A549 (cell line): ENCODE measurements around the gene GRID1. TPM values are rescaled to one million over a fixed set of nuclear protein-coding genes. Genes with fewer than 3 reads are reported as not detected.

Experiments
- ATAC-seq, 2 experiments: fragments of 200-7000 bp in 1 of 2; fragments of >200 bp in 1 of 2; cut with Nextera tagmentation in 1 of 2; cut with Tn5 transposase in 1 of 2; 3 replicates each; pipeline versions ENCODE4 v1.8.0 to v1.9.1; 2018 to 2020; ENCODE audit warnings: mild to moderate bottlenecking in 1 of 2, moderate library complexity in 1 of 2
- CTCF ChIA-PET: fragments of 300-600 bp; sonication (Branson Sonifier 250); formaldehyde crosslinking; extraction: SDS; loops from one replicate; lab custom pipeline; 2021; ENCODE audit warnings: antibody characterized with exemption, inconsistent platforms; lab: Yijun Ruan, JAX
- POLR2A ChIA-PET: fragments of 350-600 bp; formaldehyde crosslinking; extraction: SDS; loops from one replicate; lab custom pipeline; 2021; ENCODE audit warnings: antibody characterized with exemption, inconsistent platforms; lab: Yijun Ruan, JAX
- DNase-seq, 2 experiments: peaks; one replicate each; pipeline versions ENCODE4 v3.0.0 to v3.0.0-alpha.2; 2011 to 2016; ENCODE audit warnings: low read depth in 1 of 2, low spot score in 1 of 2
- FAIRE-seq: peaks from 2 replicates; lab custom pipeline; 2011; peaks lifted over from hg19 to GRCh38; lab: Jason Lieb, UNC
- H3K27ac ChIP-seq, 2 experiments: fragments of >200 bp; sonication (Bioruptor Twin); formaldehyde crosslinking; 3 replicates each; pipeline ENCODE4 v1.5.1; 2016 to 2017
- H3K4me1 ChIP-seq: fragments of >200 bp; sonication (Bioruptor Twin); formaldehyde crosslinking; 3 replicates; pipeline ENCODE4 v1.6.1; 2016
- H3K4me2 ChIP-seq: fragments of >200 bp; sonication (Bioruptor Twin); formaldehyde crosslinking; 3 replicates; pipeline ENCODE4 v1.6.1; 2016
- H3K4me3 ChIP-seq: fragments of >200 bp; sonication (Bioruptor Twin); formaldehyde crosslinking; 3 replicates; pipeline ENCODE4 v1.5.1; 2016
- H3K9me3 ChIP-seq: fragments of >200 bp; sonication (Bioruptor Twin); formaldehyde crosslinking; 3 replicates; pipeline ENCODE4 v1.6.1; 2016
- CBX8 ChIP-seq: fragments of 200-600 bp; sonication (generic); IDR thresholded peaks from 2 replicates; pipeline ENCODE4 v1.6.1; 2016
- CHD4 ChIP-seq: fragments of 200-600 bp; sonication (generic); IDR thresholded peaks from 2 replicates; pipeline ENCODE4 v1.6.1; 2016; ENCODE audit warnings: antibody characterized with exemption, mild to moderate bottlenecking, borderline replicate concordance
- EHMT2 ChIP-seq: fragments of 200-600 bp; sonication (generic); IDR thresholded peaks from 2 replicates; pipeline ENCODE4 v1.6.1; 2016; ENCODE audit warnings: antibody characterized with exemption, low read depth, mild to moderate bottlenecking, moderate library complexity
- ESRRA ChIP-seq: fragments of 150-350 bp; IDR thresholded peaks from 2 replicates; pipeline ENCODE4 v1.6.1; 2014; ENCODE audit warnings: mild to moderate bottlenecking, low read length, borderline replicate concordance
- FOSB ChIP-seq: fragments of 250-450 bp; sonication (Bioruptor Pico); IDR thresholded peaks from 2 replicates; pipeline ENCODE4 v1.5.0; 2020; ENCODE audit warnings: mild to moderate bottlenecking, moderate library complexity
- HES2 ChIP-seq: fragments of >200 bp; sonication (Bioruptor Twin); formaldehyde crosslinking; IDR thresholded peaks from 2 replicates; pipeline ENCODE4 v1.6.1; 2016
- HOXB13 ChIP-seq: fragments of 250-450 bp; sonication (Bioruptor Pico); IDR thresholded peaks from 2 replicates; pipeline ENCODE4 v1.5.0; 2020; ENCODE audit warnings: low read depth, mild to moderate bottlenecking, moderate library complexity
- JUNB ChIP-seq: fragments of >200 bp; sonication (Bioruptor Twin); formaldehyde crosslinking; IDR thresholded peaks from 2 replicates; pipeline ENCODE4 v1.6.1; 2016
- MAZ ChIP-seq: fragments of 150-350 bp; IDR thresholded peaks from 2 replicates; pipeline ENCODE4 v1.6.1; 2014; ENCODE audit warnings: antibody characterized with exemption, low read depth, low read length, borderline replicate concordance
- MYC ChIP-seq: IDR thresholded peaks from 2 replicates; pipeline ENCODE4 v1.6.1; 2012; ENCODE audit warnings: mild to moderate bottlenecking, inconsistent platforms, low read length, improper control_type of control experiment, borderline replicate concordance
- NR3C1 ChIP-seq: fragments of >200 bp; sonication (Bioruptor Twin); formaldehyde crosslinking; IDR thresholded peaks from 3 replicates; pipeline ENCODE4 v1.6.1; 2017
- PHF8 ChIP-seq: fragments of 200-600 bp; sonication (generic); IDR thresholded peaks from 2 replicates; pipeline ENCODE4 v1.6.1; 2016; ENCODE audit warnings: low read depth, mild to moderate bottlenecking, antibody characterized with exemption, moderate library complexity, borderline replicate concordance
- POLR2A ChIP-seq: IDR thresholded peaks from 2 replicates; pipeline ENCODE4 v1.6.1; 2012; ENCODE audit warnings: mild to moderate bottlenecking, low read length
- RARB ChIP-seq: fragments of 250-450 bp; sonication (Bioruptor Pico); IDR thresholded peaks from 2 replicates; pipeline ENCODE4 v1.8.0; 2021; ENCODE audit warnings: mild to moderate bottlenecking, moderate library complexity
- RCOR1 ChIP-seq: fragments of 150-350 bp; IDR thresholded peaks from 2 replicates; pipeline ENCODE4 v1.6.1; 2014; ENCODE audit warnings: antibody characterized with exemption, low read length, low read depth
- REST ChIP-seq: fragments of 200-600 bp; sonication (generic); IDR thresholded peaks from 2 replicates; pipeline ENCODE4 v1.6.1; 2016; ENCODE audit warnings: antibody characterized with exemption, mild to moderate bottlenecking, moderate library complexity
- RNF2 ChIP-seq: fragments of 200-600 bp; sonication (generic); IDR thresholded peaks from 2 replicates; pipeline ENCODE4 v1.6.1; 2016; ENCODE audit warnings: low read depth, mild to moderate bottlenecking, antibody characterized with exemption, moderate library complexity, borderline replicate concordance
- TFCP2L1 ChIP-seq: fragments of 250-450 bp; sonication (Bioruptor Pico); IDR thresholded peaks from 2 replicates; pipeline ENCODE4 v1.5.0; 2021; ENCODE audit warnings: mild to moderate bottlenecking
- TP53 ChIP-seq: fragments of 250-450 bp; sonication (Bioruptor Pico); IDR thresholded peaks from 2 replicates; pipeline ENCODE4 v1.5.0; 2021; ENCODE audit warnings: mild to moderate bottlenecking, moderate library complexity
- ZFP36 ChIP-seq: fragments of 450-650 bp; IDR thresholded peaks from 2 replicates; pipeline ENCODE4 v1.6.1; 2014; ENCODE audit warnings: borderline replicate concordance; ENCODE audit not compliant: partially characterized antibody
- WGBS: methylation state at CpG from one replicate; pipeline ENCODE4 v1.1.6; 2017; ENCODE audit errors: missing lambda C conversion rate; 5-methylcytosine and 5-hydroxymethylcytosine counted together
- polyA plus RNA-seq, 4 experiments: library from polyadenylated mRNA; depleted of rRNA in 3 of 4; stranded (reverse); fragments of >200 nt; fragmentation: RNase III in 1 of 4; extraction: RNeasy Plus Mini Kit Qiagen cat#74134 plus additional on column Dnase treatment in 1 of 4; gene quantifications; 2 replicates in 3 of 4; 3 replicates in 1 of 4; pipeline ENCODE4 v1.2.3, GENCODE V29; 2011 to 2017
- TF ChIP-seq, protein P1 (sequence below): fragments of >200 bp; sonication (Bioruptor Twin); formaldehyde crosslinking; IDR thresholded peaks from 3 replicates; pipeline ENCODE4 v1.5.1; 2016
- TF ChIP-seq, protein P2 (sequence below): fragments of 250-450 bp; sonication (Bioruptor Pico); IDR thresholded peaks from 2 replicates; pipeline ENCODE4 v1.5.0; 2021; ENCODE audit warnings: mild to moderate bottlenecking, moderate library complexity, borderline replicate concordance
- TF ChIP-seq, protein P3 (sequence below): fragments of 150-350 bp; IDR thresholded peaks from 2 replicates; pipeline ENCODE4 v1.6.1; 2014; ENCODE audit warnings: low read depth, mild to moderate bottlenecking, low read length

GRID1 gene
- polyA plus RNA-seq, 2 of the 4 experiments (the other 2 are of a cell fraction) = 0.14 to 0.30 TPM

GRCh38 chr10:85604136-85604725, 762.4 kb downstream of the GRID1 start (continued):
- TF ChIP-seq REST (no peak), POLR2A (no peak), RNF2 (no peak)

GRCh38 chr10:85603151-85603940, 763.2 kb downstream of the GRID1 start:
- Histone ChIP-seq H3K4me2 (no peak overlapping the region), H3K9me3 (peaks cover 22% of the 10 kb centered on the region), H3K4me3 (no peak overlapping the region), H3K27ac (no peak overlapping the region), H3K4me1 (no peaks in the 10 kb centered on the region)
- ATAC-seq (no peak), FAIRE-seq (no peak), DNase-seq (no peak)
- 61% methylated on average over 5 of the region's 5 CpGs for WGBS
- ChIA-PET CTCF (no interaction called here), POLR2A (no interaction called here)
- TF ChIP-seq, protein P1, sequence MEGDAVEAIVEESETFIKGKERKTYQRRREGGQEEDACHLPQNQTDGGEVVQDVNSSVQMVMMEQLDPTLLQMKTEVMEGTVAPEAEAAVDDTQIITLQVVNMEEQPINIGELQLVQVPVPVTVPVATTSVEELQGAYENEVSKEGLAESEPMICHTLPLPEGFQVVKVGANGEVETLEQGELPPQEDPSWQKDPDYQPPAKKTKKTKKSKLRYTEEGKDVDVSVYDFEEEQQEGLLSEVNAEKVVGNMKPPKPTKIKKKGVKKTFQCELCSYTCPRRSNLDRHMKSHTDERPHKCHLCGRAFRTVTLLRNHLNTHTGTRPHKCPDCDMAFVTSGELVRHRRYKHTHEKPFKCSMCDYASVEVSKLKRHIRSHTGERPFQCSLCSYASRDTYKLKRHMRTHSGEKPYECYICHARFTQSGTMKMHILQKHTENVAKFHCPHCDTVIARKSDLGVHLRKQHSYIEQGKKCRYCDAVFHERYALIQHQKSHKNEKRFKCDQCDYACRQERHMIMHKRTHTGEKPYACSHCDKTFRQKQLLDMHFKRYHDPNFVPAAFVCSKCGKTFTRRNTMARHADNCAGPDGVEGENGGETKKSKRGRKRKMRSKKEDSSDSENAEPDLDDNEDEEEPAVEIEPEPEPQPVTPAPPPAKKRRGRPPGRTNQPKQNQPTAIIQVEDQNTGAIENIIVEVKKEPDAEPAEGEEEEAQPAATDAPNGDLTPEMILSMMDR = no peak
- TF ChIP-seq, protein P2, sequence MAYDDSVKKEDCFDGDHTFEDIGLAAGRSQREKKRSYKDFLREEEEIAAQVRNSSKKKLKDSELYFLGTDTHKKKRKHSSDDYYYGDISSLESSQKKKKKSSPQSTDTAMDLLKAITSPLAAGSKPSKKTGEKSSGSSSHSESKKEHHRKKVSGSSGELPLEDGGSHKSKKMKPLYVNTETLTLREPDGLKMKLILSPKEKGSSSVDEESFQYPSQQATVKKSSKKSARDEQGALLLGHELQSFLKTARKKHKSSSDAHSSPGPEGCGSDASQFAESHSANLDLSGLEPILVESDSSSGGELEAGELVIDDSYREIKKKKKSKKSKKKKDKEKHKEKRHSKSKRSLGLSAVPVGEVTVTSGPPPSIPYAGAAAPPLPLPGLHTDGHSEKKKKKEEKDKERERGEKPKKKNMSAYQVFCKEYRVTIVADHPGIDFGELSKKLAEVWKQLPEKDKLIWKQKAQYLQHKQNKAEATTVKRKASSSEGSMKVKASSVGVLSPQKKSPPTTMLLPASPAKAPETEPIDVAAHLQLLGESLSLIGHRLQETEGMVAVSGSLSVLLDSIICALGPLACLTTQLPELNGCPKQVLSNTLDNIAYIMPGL (CRISPR knock-in tag) = no peak
- TF ChIP-seq CHD4 (no peak), MAZ (no peak), TP53 (CRISPR knock-in tag) (no peak), MYC (no peak), TFCP2L1 (CRISPR knock-in tag) (no peak), ESRRA (no peak), PHF8 (no peak)
- TF ChIP-seq, protein P3, sequence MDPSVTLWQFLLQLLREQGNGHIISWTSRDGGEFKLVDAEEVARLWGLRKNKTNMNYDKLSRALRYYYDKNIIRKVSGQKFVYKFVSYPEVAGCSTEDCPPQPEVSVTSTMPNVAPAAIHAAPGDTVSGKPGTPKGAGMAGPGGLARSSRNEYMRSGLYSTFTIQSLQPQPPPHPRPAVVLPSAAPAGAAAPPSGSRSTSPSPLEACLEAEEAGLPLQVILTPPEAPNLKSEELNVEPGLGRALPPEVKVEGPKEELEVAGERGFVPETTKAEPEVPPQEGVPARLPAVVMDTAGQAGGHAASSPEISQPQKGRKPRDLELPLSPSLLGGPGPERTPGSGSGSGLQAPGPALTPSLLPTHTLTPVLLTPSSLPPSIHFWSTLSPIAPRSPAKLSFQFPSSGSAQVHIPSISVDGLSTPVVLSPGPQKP = no peak
- TF ChIP-seq, all 56 proteins: peak for 0

DNA sequence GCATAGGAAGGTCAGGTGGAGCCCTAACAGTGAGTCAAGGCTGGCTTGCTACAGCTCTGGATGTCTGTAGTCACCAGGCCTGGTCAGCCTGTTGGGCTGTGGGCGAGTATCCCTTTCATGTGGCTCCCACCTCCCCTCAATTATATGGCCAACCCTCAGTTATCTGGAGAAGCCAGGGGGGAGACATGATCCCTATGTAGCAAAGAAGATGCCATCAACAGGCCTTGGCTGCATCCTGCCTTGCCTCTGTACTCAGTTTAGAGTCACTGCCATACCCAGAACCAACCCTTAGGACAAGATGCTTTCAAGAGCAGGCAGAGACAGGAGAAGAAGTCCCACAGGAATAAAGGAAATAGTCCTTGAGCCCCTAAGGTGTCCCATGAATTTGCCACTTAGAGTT, 763.9 kb downstream of the GRID1 start:
- DNase-seq (no peak), FAIRE-seq (no peak), ATAC-seq (no peak)
- TF ChIP-seq FOSB (no peak), HES2 (no peak), CBX8 (no peak), HOXB13 (CRISPR knock-in tag) (no peak), EHMT2 (no peak), RNF2 (no peak), ZFP36 (no peak), PHF8 (no peak), TP53 (CRISPR knock-in tag) (no peak), RCOR1 (no peak), NR3C1 (no peak), RARB (CRISPR knock-in tag) (no peak), JUNB (no peak), MAZ (no peak)
- TF ChIP-seq, protein P3 = no peak
- 57% methylated on average over 1 of the region's 1 CpG for WGBS
- H3K27ac ChIP-seq = no peak overlapping the region
- CTCF ChIA-PET = no interaction called here
- H3K9me3 ChIP-seq = peaks cover 16% of the 10 kb centered on the region
- POLR2A ChIA-PET = no interaction called here
- H3K4me2 ChIP-seq = no peak overlapping the region
- no peak overlapping the region for H3K4me3 ChIP-seq
- no peaks in the 10 kb centered on the region for H3K4me1 ChIP-seq
